ENCODE data around the gene MEPE.

Gene MEPE

DNA sequence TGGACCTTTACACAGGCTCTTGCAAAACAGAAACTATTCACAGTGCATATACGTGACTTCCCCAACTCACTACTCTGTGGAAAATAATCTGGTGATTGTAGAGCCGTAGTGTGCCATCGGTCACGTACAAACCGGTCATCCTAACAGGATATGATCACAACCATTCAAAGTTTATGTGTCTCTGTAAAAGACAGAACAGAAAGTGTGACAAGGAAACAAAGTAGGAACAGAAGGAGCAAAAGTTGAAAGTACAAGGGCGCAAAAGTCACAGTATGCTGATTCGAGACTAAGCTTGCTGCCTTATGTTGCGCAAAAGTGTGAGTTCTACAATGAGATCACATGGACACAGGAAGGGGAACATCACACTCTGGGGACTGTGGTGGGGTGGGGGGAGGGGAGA lies 18.6 kb downstream of the MEPE start:
- TF ChIP-seq, protein P1, sequence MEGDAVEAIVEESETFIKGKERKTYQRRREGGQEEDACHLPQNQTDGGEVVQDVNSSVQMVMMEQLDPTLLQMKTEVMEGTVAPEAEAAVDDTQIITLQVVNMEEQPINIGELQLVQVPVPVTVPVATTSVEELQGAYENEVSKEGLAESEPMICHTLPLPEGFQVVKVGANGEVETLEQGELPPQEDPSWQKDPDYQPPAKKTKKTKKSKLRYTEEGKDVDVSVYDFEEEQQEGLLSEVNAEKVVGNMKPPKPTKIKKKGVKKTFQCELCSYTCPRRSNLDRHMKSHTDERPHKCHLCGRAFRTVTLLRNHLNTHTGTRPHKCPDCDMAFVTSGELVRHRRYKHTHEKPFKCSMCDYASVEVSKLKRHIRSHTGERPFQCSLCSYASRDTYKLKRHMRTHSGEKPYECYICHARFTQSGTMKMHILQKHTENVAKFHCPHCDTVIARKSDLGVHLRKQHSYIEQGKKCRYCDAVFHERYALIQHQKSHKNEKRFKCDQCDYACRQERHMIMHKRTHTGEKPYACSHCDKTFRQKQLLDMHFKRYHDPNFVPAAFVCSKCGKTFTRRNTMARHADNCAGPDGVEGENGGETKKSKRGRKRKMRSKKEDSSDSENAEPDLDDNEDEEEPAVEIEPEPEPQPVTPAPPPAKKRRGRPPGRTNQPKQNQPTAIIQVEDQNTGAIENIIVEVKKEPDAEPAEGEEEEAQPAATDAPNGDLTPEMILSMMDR (IDR thresholded peaks at IDR 0.05; ENCODE audit: insufficient read depth, low read length, poor library complexity, severe bottlenecking): no peak
- no peak for TF ChIP-seq EZH2phosphoT487 (conservative IDR thresholded peaks at IDR 0.05; ENCODE audit: low read length)
- Histone ChIP-seq H3K9me3 (ENCODE audit: insufficient read depth, low read length) (no peaks in the 10 kb centered on the region), H3K27ac (ENCODE audit: low read depth, low read length) (no peak overlapping the region), H3K27me3 (ENCODE audit: low read length) (no peaks in the 10 kb centered on the region), H2AFZ (ENCODE audit: low read depth, low read length, severe bottlenecking) (no peak overlapping the region), H4K20me1 (ENCODE audit: low read depth, low read length) (no peaks in the 10 kb centered on the region), H3K4me2 (ENCODE audit: low read depth, low read length, poor library complexity, severe bottlenecking) (no peak overlapping the region), H3K4me3 (ENCODE audit: insufficient read depth, low read length, poor library complexity, severe bottlenecking) (no peak overlapping the region), H3F3A (ENCODE audit: insufficient read depth) (no peaks in the 10 kb centered on the region), H3K9ac (ENCODE audit: low read length) (no peak overlapping the region), H3K36me3 (ENCODE audit: low read length) (no peaks in the 10 kb centered on the region), H3K9me2 (replicated peaks; ENCODE audit: insufficient read depth, low read length) (no peaks in the 10 kb centered on the region), H3K79me2 (ENCODE audit: insufficient read depth, low read length) (no peaks in the 10 kb centered on the region)

DNA sequence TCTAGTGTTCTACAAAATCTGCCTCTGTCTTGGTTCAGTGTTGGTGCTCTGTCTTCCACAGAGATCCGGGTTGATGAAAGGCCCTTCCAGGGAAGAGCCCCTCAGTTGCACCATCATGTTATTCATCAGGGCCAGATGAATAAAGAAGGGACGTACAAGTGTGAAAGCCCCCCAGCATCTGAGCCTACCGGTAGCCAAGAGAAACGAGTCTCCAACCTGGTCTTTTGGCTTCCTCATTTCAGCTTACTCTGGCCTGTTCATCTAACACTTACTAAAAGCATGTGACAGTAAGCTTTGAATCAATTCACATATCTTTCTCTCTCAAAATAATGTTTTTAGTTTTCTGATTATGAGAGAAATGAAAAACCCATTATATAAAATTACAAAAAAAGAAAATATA lies 19.2 kb downstream of the MEPE start:
- Histone ChIP-seq H3K27me3 (ENCODE audit: low read length) (no peaks in the 10 kb centered on the region), H3K4me3 (ENCODE audit: insufficient read depth, low read length, poor library complexity, severe bottlenecking) (no peak overlapping the region), H3K36me3 (ENCODE audit: low read length) (no peaks in the 10 kb centered on the region), H3K9me3 (ENCODE audit: insufficient read depth, low read length) (no peaks in the 10 kb centered on the region), H2AFZ (ENCODE audit: low read depth, low read length, severe bottlenecking) (no peak overlapping the region), H3K9ac (ENCODE audit: low read length) (no peak overlapping the region), H4K20me1 (ENCODE audit: low read depth, low read length) (no peaks in the 10 kb centered on the region), H3K9me2 (replicated peaks; ENCODE audit: insufficient read depth, low read length) (no peaks in the 10 kb centered on the region), H3K4me2 (ENCODE audit: low read depth, low read length, poor library complexity, severe bottlenecking) (no peak overlapping the region), H3K27ac (ENCODE audit: low read depth, low read length) (no peak overlapping the region), H3K79me2 (ENCODE audit: insufficient read depth, low read length) (no peaks in the 10 kb centered on the region), H3F3A (ENCODE audit: insufficient read depth) (no peaks in the 10 kb centered on the region)
- TF ChIP-seq EZH2phosphoT487 (conservative IDR thresholded peaks at IDR 0.05; ENCODE audit: low read length): no peak
- TF ChIP-seq, protein P1 (IDR thresholded peaks at IDR 0.05; ENCODE audit: insufficient read depth, low read length, poor library complexity, severe bottlenecking): no peak

DNA sequence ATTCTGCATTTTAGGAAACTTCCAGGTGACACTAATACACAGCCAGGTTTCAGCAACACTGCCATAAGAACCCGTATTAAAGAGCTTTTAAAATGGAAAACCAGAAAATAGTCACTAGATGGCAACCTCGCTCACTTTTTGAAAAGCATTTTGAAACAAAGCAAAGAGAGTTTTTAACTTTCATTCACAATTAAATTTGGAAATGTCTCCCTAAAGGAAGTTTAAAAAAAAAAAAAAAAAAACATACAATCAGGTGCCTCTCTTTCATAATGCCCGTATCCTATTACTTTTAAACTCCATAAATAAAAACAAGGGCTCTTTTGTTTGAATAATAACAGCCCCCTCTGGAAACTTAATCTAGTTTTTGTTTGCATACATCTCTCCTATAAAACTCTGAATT lies 20.3 kb downstream of the MEPE start:
- Histone ChIP-seq H3K9me3 (ENCODE audit: insufficient read depth, low read length) (no peaks in the 10 kb centered on the region), H2AFZ (ENCODE audit: low read depth, low read length, severe bottlenecking) (no peak overlapping the region), H3K9ac (ENCODE audit: low read length) (no peak overlapping the region), H4K20me1 (ENCODE audit: low read depth, low read length) (no peaks in the 10 kb centered on the region), H3K27me3 (ENCODE audit: low read length) (no peaks in the 10 kb centered on the region), H3K27ac (ENCODE audit: low read depth, low read length) (no peak overlapping the region), H3K4me2 (ENCODE audit: low read depth, low read length, poor library complexity, severe bottlenecking) (no peak overlapping the region), H3K79me2 (ENCODE audit: insufficient read depth, low read length) (no peaks in the 10 kb centered on the region), H3F3A (ENCODE audit: insufficient read depth) (no peaks in the 10 kb centered on the region), H3K9me2 (replicated peaks; ENCODE audit: insufficient read depth, low read length) (no peaks in the 10 kb centered on the region), H3K4me3 (ENCODE audit: insufficient read depth, low read length, poor library complexity, severe bottlenecking) (no peak overlapping the region), H3K36me3 (ENCODE audit: low read length) (no peaks in the 10 kb centered on the region)
- no peak for TF ChIP-seq EZH2phosphoT487 (conservative IDR thresholded peaks at IDR 0.05; ENCODE audit: low read length)
- TF ChIP-seq, protein P1 (IDR thresholded peaks at IDR 0.05; ENCODE audit: insufficient read depth, low read length, poor library complexity, severe bottlenecking): peak; percentile 26
